GM18519 (cell line): ENCODE measurements around the gene TMIGD3.

Experiments used
- ATAC-seq: cut with Tn5 transposase; IDR thresholded peaks from one replicate; pipeline ENCODE4 v1.9.1; 2021; ENCODE audit warnings: mild to moderate bottlenecking, moderate library complexity; ENCODE audit not compliant: unreplicated experiment, low FRiP score

Gene TMIGD3

GRCh38 chr1:111509997-111510375 lies 6.6 kb upstream of the TMIGD3 start:
- no peak for ATAC-seq

DNA sequence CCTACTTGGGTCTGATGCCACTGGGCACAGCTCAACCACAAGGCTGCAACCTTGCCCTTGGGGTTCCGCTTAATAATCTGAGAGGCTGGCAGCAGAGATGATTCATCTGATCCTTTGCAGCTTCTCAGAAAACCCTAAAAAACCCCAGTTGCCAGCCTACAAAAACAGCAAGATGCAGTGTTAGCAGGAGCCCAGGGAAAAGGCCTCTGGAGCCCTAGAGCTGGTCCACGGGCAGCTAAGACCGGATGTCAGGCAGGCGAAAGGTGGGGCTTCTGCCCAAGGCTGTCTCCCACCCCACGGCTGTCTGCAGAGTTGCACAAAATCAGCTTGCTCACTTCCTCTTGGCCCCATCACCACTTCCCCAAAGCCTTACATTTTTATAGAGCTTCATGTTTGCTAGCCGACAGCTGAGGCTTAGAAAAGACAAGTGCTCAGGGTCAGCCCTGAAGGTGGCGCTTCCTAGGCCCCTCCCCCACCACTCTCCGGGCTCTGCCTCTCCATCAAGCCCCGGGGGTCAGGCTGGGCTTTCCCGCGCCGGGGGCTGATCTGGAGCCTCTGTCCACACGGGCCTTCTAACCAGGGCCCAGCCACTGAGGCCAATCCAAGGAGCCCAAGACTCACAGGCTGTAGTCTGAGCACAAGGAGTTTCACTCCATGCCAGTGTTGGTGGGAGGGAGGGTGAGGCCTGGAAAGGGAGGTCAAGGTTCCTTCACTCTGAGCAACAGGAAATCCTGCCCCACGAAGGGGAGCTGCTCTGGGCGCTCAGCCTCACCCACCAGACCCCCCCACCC lies 4.2 kb upstream of the TMIGD3 start:
- no peak for ATAC-seq

GRCh38 chr1:111506561-111506960 lies 3.1 kb upstream of the TMIGD3 start:
- ATAC-seq: no peak

DNA sequence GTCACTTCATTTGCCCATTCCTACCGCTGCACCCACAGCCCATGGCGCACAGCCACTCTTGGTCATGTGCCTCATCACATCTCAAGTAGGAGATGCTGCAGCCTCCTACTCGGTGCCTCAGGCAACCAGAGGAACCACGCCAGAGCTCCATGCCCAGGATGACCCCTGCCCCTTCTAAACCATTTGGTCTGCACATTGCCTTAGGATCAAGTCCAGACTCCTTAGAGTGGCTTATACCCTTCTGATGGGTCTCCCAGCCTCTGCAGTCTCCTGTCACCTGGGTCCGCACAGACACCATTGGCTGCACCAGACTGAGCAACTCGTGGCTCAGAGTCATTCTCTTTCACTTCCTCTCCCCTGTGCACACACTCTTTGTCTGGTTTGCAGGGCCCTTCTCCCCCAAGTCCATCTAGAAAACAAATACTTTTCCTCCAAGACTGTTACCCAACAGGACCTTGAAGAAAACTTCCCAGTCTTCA lies 2.2 kb upstream of the TMIGD3 start:
- peak; percentile 34 for ATAC-seq

GRCh38 chr1:111504097-111504496 lies 664 bp upstream of the TMIGD3 start:
- no peak for ATAC-seq

GRCh38 chr1:111501645-111502044 lies 1.8 kb downstream of the TMIGD3 start:
- ATAC-seq: no peak

DNA sequence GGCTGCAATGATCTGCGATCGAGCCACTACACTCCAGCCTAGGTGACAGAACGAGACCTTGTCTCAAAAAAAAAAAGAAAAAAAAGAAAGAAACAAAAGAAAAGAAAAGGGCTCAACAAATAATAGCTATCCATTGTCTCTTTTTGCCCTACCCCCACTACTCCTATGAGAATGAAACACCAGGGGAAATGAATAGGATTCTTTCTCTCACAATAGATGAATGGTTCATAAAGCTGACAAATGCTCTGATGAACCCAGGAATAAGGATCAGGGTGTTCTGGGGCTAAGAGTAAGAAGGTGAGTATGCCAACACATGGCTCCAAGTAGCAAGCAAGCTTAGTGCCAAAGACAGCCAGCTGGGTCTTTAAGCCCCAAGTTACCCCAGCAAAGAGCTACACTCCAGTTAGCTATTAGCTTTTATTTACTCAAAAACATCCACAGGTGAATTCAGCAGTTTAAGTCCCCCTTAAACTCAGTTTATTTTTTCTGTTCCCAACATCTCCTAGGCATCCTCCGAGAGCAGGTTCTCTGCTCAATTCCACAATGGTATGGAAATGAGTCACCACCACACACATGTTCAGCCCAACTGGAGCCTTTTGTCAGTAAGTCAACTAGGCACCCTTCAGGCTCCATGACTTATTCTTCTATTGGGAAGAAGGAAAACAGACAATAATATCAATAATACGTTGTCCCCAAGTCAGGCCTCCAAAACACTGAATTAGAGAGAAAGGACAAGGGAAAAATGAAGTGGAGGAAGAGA lies 4.2 kb downstream of the TMIGD3 start:
- ATAC-seq: no peak

GRCh38 chr1:111497592-111497991 lies 5.8 kb downstream of the TMIGD3 start:
- no peak for ATAC-seq

DNA sequence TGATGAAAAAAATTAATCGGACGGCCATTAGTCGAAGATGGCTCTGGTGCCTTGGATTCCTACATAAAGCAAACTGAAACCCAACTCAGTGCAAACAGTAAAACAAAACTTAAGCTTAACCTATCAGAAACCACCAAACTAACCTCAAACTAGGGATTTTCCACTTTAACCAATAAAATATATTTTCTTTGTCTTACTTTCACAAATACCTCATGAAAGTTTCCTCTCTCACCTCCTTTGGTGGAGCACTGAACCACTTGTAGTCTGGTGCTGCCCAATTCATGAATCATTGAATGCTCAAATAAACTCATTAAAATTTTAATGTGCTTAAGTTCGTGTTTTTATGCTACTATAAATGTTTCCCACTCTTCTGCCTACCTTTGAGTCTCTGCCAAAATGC lies 7.0 kb downstream of the TMIGD3 start:
- no peak for ATAC-seq

DNA sequence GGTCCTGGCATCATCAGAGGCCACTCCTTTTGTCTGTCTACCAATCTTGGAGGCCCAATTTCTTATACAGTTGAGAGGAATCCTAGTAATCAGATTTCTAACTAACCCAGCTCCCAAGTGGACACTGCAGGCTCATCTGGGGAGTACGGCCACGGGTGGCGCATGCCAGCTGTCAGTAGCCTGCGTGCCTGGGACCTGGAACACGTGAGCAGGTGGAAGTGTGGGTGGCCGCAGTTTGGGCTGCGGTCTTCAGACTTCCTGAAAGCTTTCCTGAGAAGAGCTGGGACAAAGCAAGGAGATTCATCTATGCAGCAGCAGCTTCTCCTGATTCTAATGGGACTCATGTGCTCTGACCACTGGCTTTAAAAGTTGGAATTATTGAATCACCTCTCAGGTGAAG lies 12.4 kb downstream of the TMIGD3 start:
- no peak for ATAC-seq

DNA sequence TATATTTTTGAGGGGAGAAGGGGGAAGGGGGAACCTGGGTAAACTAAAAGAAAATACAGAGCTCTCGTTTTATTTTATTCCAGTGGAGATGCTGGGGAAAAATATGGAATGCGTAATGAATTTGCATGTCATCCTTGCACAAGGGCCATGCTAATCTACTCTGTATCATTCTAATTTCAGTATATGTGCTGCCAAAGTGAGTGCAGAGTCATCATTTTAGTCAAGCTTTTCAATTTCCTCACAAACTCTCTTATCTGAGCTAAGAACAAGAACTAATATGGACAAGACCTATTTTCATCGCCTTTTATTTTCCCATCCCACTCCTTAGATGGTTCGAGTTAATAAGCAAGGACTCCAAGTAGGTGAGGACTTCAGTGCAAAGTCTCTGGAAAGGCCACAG lies 13.2 kb downstream of the TMIGD3 start:
- no peak for ATAC-seq

- no peak for ATAC-seq
These were observed 13.8 kb downstream of the TMIGD3 start for GRCh38 chr1:111489604-111490003.

DNA sequence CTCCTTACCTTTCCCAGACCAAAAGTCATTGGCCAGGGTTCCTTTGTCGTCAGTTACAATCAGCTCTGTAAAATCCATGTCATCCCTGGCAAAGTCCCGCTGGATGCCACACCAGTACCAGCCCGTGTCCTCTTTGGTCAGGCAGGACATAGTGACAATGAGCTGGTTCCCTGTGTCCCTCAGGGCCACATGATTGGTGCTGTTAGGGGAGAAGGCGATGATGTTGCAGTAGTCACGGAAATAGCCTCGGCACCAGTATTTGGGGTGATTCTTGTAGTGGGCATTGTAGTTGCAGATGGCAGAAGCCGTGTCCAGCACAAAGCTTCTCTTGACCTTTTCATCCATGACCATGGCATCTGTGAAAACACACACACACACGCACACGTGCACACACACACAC lies 14.8 kb downstream of the TMIGD3 start:
- no peak for ATAC-seq

DNA sequence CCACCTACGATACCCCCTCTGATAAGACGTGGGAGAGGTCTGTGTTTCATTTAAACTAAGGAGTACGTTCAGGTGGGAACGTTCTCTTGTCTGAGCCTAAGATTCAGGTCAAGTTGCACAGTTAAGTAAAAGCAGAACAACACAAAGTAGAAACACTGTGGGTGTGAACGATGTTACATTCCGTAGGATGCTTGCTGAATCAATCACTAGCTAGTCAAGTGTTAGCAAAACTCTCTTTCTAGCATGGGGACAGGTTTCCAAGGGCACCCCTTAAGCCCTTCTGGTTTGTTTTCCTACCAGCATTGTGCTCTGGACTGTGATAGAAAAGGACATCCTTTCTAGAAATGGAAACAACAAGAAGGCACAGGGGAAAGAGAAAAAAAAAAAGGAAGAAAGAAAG lies 16.3 kb downstream of the TMIGD3 start:
- ATAC-seq: no peak

GRCh38 chr1:111486431-111486830 lies 17.0 kb downstream of the TMIGD3 start:
- no peak for ATAC-seq

DNA sequence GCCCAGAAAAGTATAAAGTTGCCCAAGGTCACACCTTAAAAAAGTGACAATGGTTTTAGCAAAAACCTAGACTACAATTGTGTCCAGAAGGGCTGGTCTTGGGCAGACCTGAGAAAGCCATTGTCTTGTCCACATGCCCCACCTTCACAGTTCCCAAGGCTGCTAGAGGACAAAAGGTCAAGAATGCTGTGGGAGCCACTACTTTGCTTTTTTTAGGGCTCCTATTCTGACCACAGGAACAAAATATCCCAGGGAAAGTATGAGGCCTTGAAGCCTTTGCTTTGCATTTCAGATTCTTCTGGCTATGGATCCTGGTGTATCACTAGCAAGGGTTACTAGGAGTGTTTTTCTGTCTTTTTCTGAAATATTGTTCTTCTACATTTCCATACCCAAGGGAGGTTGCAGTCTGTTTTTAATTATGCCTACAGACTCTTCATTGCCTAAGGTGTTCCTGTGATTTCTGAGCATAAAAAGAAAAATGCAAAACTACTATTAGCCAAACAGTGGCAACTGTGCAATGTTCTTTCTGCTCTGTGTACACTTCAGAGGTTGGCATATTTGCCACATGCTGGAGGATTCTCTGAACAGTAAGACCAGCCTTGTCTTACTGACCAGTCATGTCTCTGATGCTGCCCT lies 18.9 kb downstream of the TMIGD3 start:
- no peak for ATAC-seq

GRCh38 chr1:111483876-111484275 lies 19.6 kb downstream of the TMIGD3 start:
- no peak for ATAC-seq

- ATAC-seq: no peak
These were observed 20.3 kb downstream of the TMIGD3 start for GRCh38 chr1:111483166-111483565.

DNA sequence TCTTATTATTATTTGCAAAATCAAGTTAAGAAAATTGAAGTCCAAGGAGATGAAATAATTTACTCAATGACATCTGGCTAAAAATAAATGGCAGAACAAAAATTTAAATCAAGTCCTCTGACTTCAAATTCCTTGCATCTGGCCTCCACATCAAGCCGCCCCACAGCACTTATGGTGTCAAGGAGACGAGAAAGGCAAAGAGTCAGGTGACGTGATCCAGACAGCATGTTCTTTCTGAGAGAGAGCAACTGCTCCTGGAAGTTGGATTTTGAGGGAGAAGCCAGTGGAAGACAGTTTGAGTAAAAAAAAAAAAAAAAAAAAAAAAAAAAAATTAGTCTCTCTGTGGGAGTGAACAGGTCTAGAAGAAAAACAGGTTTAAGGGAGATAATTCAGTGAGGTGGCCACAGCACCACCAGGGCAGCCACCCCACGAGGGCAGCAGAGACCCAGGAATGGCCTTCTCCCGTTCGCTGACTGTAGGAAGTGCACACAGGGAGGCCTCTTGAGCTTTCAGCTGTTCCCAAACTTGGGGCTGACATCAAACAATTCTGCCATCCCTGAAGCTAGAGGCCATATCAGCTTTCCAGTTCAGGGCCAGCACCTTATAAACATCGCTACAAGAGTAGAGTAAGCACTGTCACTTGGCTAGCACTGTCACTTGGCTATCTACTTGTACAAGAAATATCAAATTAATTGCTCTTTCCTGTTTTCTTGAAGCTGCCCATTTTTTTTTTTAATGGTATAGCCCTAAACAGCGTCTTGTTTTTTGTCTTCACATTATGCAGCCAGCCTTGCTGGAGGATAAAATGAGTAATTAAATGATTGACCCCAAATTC lies 21.8 kb downstream of the TMIGD3 start:
- ATAC-seq: no peak

DNA sequence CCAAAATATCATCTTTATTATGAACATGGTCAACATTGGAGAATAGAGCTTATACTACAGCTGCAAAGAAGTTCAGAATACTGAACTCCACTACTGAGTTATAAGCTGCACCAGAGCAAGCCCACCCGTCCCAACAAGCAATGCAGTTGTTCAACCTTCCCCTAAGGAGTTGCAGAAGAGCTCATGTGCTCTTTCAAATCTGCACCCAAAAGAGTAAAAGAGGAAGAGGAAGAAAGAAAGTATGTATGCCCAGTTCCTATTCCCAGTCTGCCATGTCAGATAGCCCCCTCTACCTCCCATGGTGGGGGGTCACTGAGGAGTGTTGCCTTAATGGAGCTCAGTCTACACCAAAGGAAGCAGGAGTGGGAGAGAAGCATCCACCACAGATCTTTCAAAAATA lies 22.8 kb downstream of the TMIGD3 start:
- no peak for ATAC-seq
